ENCODE measurements around the gene SLC18A3.

The SLC18A3 gene

DNA sequence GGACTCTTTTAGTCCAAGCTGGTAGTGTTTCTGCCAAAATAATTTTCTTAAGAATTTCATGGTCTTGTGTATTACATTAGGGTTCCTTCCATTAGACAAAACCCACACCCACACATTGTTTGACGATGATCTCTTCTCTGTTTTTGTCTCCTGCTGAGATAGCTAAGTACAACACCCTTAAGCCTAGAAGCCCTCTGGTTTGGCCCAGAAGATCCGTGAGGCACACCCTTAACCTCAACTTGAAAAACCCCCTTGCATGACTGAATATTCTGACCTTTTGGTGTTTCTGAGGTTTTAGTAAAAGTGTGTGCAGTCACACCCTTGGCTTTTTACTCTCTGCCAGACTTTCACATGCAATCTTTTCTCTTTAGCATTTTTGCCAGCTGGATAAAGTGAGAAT lies 41.9 kb upstream of the SLC18A3 start:
- Histone ChIP-seq H3K9me3 (ENCODE audit: control insufficient read depth, low read length) (no peaks in the 10 kb centered on the region), H3K9ac (no peak overlapping the region), H3K27ac (no peak overlapping the region), H3K36me3 (ENCODE audit: control insufficient read depth, insufficient read depth, low read length) (no peaks in the 10 kb centered on the region), H2AFZ (no peak overlapping the region), H3K4me2 (ENCODE audit: low read length) (no peak overlapping the region), H3K79me2 (no peaks in the 10 kb centered on the region), H3K4me3 (ENCODE audit: low read depth, low read length) (no peak overlapping the region), H3K27me3 (ENCODE audit: control insufficient read depth, insufficient read depth, low read length) (no peaks in the 10 kb centered on the region), H3K4me1 (no peaks in the 10 kb centered on the region)
- TF ChIP-seq, protein P1, sequence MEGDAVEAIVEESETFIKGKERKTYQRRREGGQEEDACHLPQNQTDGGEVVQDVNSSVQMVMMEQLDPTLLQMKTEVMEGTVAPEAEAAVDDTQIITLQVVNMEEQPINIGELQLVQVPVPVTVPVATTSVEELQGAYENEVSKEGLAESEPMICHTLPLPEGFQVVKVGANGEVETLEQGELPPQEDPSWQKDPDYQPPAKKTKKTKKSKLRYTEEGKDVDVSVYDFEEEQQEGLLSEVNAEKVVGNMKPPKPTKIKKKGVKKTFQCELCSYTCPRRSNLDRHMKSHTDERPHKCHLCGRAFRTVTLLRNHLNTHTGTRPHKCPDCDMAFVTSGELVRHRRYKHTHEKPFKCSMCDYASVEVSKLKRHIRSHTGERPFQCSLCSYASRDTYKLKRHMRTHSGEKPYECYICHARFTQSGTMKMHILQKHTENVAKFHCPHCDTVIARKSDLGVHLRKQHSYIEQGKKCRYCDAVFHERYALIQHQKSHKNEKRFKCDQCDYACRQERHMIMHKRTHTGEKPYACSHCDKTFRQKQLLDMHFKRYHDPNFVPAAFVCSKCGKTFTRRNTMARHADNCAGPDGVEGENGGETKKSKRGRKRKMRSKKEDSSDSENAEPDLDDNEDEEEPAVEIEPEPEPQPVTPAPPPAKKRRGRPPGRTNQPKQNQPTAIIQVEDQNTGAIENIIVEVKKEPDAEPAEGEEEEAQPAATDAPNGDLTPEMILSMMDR (IDR thresholded peaks at IDR 0.05), result no peak

DNA sequence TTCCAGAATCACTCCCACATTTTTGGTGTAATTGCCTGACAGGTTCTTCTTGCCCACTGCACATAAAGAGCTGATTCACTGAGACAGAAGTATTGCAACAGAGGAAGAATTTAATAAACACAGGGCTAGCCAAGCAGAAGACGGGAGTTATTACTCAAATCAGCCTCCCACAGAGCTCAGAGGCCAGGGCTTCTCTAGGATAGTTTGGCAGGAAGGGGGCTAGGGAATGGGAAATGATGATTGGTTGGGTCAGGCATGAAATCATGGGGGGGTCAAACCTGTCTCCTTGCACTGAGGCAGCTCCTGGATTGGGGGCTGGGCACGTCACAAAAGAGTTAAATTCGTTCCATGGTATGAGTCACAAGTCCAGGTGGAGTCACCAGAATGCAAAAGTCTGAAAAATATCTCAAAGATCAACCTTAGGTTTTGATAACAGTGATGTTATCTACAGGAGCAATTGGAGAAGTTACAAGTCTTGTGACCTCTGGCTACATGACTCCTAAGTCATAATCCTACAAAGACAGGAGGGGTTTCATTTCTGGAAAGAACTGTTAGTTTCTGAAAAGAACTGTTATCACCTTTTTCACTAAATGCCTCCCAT lies 41.0 kb upstream of the SLC18A3 start:
- H3K4me2 ChIP-seq (ENCODE audit: low read length), result no peak overlapping the region
- H3K79me2 ChIP-seq, result no peaks in the 10 kb centered on the region
- no peaks in the 10 kb centered on the region for H3K9me3 ChIP-seq (ENCODE audit: control insufficient read depth, low read length)
- no peak overlapping the region for H3K4me3 ChIP-seq (ENCODE audit: low read depth, low read length)
- H3K9ac ChIP-seq, result no peak overlapping the region
- H3K27ac ChIP-seq, result no peak overlapping the region
- TF ChIP-seq, protein P1 (IDR thresholded peaks at IDR 0.05), result no peak
- no peaks in the 10 kb centered on the region for H3K27me3 ChIP-seq (ENCODE audit: control insufficient read depth, insufficient read depth, low read length)
- H2AFZ ChIP-seq, result no peak overlapping the region
- no peaks in the 10 kb centered on the region for H3K36me3 ChIP-seq (ENCODE audit: control insufficient read depth, insufficient read depth, low read length)
- H3K4me1 ChIP-seq, result no peaks in the 10 kb centered on the region

DNA sequence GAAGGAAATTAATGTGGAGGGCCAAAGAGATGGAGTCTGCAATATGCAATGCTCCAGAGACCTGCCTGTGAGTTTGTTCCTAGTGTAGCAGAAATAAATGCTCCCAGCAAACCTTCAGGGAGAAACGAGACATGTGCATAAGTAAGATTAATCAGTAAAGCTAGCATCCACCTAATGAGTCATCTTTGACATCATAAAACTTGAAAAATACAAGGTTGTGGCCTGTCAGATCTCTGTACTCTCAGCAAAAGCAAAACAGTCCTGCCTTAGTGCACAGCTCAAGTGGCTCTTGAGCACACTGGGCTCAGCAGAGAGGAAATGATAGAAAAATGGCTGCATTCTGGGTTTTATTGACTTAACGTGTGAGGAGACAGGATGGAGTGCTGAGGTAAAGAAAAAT lies 38.7 kb upstream of the SLC18A3 start:
- TF ChIP-seq, protein P1 (IDR thresholded peaks at IDR 0.05), result no peak
- no peaks in the 10 kb centered on the region for H3K4me1 ChIP-seq
- H3K36me3 ChIP-seq (ENCODE audit: control insufficient read depth, insufficient read depth, low read length), result no peaks in the 10 kb centered on the region
- no peaks in the 10 kb centered on the region for H3K9me3 ChIP-seq (ENCODE audit: control insufficient read depth, low read length)
- no peak overlapping the region for H3K4me2 ChIP-seq (ENCODE audit: low read length)
- H3K4me3 ChIP-seq (ENCODE audit: low read depth, low read length), result no peak overlapping the region
- H3K27me3 ChIP-seq (ENCODE audit: control insufficient read depth, insufficient read depth, low read length), result no peaks in the 10 kb centered on the region
- H2AFZ ChIP-seq, result no peak overlapping the region
- no peaks in the 10 kb centered on the region for H3K79me2 ChIP-seq
- no peak overlapping the region for H3K27ac ChIP-seq
- no peak overlapping the region for H3K9ac ChIP-seq

DNA sequence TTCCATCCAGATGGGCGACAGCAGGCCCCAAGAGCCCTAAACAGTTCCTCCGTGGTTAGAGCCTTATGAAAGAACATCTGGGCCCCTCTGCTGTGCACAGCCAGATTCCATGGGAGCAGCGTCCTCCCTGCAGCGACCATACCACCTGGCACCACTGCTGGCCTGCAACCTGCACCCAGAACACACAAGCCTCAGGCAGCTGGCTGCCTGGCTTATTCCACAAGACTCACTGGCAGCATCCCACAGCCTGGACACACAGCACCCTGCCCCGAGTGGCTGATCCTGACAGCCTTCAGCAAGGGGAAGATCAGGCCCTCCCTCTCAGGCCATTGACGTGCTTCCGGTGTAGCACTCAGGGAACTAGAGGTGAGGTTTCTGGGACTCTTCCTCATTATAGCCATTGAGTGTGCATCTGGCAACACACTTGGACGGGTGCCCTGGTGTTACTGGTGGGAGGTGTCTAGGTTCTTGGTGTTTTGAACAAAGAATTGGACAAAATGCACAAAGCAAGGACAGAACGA lies 37.5 kb upstream of the SLC18A3 start:
- Histone ChIP-seq H3K4me3 (ENCODE audit: low read depth, low read length) (no peak overlapping the region), H3K27ac (no peak overlapping the region), H3K9ac (no peak overlapping the region), H3K9me3 (ENCODE audit: control insufficient read depth, low read length) (no peaks in the 10 kb centered on the region), H3K4me1 (no peaks in the 10 kb centered on the region), H3K4me2 (ENCODE audit: low read length) (no peak overlapping the region), H3K79me2 (no peaks in the 10 kb centered on the region), H3K27me3 (ENCODE audit: control insufficient read depth, insufficient read depth, low read length) (no peaks in the 10 kb centered on the region), H3K36me3 (ENCODE audit: control insufficient read depth, insufficient read depth, low read length) (no peaks in the 10 kb centered on the region), H2AFZ (no peak overlapping the region)
- TF ChIP-seq, protein P1 (IDR thresholded peaks at IDR 0.05), result no peak

DNA sequence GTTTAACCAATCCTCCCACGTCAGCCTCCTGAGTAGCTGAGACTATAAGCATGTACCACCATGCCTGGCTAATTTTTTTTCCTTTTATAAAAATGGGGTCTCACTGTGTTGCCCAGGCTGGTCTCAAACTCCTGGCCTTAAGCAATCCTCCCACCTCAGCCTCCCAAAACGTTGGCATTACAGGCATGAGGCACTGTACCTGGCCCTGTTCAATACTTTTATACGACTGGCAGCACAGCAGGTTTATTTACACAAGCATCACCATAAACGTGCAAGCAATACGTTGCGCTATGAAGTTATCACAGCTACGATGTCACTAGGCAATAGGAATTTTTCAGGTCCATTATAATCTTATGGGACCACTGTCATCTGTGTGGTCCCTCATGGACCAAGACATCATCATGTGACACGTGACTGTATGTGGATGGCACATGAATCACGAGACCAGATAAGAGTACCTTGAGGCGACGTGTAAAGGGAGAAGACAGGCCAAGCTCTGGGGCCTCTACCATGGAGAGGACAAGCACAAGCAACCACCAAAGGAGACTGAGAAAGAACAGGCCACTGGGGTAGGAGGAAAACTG lies 34.5 kb upstream of the SLC18A3 start:
- H3K4me1 ChIP-seq, result no peaks in the 10 kb centered on the region
- H3K9me3 ChIP-seq (ENCODE audit: control insufficient read depth, low read length), result no peaks in the 10 kb centered on the region
- H2AFZ ChIP-seq, result no peak overlapping the region
- H3K79me2 ChIP-seq, result no peaks in the 10 kb centered on the region
- H3K27me3 ChIP-seq (ENCODE audit: control insufficient read depth, insufficient read depth, low read length), result no peaks in the 10 kb centered on the region
- no peak overlapping the region for H3K9ac ChIP-seq
- H3K4me3 ChIP-seq (ENCODE audit: low read depth, low read length), result no peak overlapping the region
- H3K27ac ChIP-seq, result no peak overlapping the region
- no peak overlapping the region for H3K4me2 ChIP-seq (ENCODE audit: low read length)
- TF ChIP-seq, protein P1 (IDR thresholded peaks at IDR 0.05), result no peak
- no peaks in the 10 kb centered on the region for H3K36me3 ChIP-seq (ENCODE audit: control insufficient read depth, insufficient read depth, low read length)
